ENCODE data around the gene STK39.

DNA sequence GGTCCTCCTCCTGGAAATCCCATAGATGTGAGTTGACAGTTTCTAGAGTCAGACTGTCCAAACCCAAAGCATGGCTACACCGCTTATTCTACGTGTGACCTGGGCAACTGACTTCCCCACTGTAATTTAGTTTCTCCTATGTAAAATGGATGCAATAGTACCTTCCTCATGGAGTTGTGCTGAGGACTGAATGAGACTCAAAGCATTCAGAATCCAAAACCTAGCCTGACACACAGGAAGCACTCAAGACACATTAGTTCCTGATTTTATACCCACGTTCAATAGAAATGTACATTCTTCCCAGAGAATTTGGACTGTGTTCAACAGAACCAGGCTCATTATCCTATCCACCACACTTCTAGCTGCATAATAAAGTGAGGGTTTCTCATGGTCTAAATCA is 88.8 kb downstream of the STK39 start:
- TF ChIP-seq EZH2 (IDR thresholded peaks at IDR 0.05; ENCODE audit: borderline replicate concordance, low read depth, low read length, severe bottlenecking) (no peak), CTCF (IDR thresholded peaks at IDR 0.05; ENCODE audit: borderline replicate concordance, extremely low read depth, low read length, poor library complexity, severe bottlenecking) (no peak)
